Measurements from ENCODE around the gene RFX4. TPM values are rescaled to one million over a fixed set of nuclear protein-coding genes. Genes with fewer than 3 reads are reported as not detected.
A peak's percentile ranks its signal among the peaks of the same experiment; 100 is the strongest.

The RFX4 gene
- total and polyA plus RNA-seq, 10 of the 15 experiments (the other 5 are each of a cell fraction or from before 2014, with no cell fraction given) = 0.02 to 0.23 TPM; not detected in 8

- H2AFZ ChIP-seq (ENCODE audit: control insufficient read depth, low read depth, low read length) = no peak overlapping the region
- H3K9ac ChIP-seq (ENCODE audit: control insufficient read depth, insufficient read depth, low read length) = no peak overlapping the region
- H3K79me2 ChIP-seq (ENCODE audit: control insufficient read depth, insufficient read depth, low read length) = no peaks in the 10 kb centered on the region
- peaks cover 12% of the 10 kb centered on the region for H3K4me1 ChIP-seq (ENCODE audit: control insufficient read depth, insufficient read depth, low read length)
- WGBS (ENCODE audit: insufficient coverage, insufficient replicate concordance, low lambda C conversion rate, missing lambda C conversion rate) = 37% methylated on average over 6 of the region's 6 CpGs
- intact Hi-C loops (cut with micrococcal nuclease; ENCODE audit: unreplicated experiment) = no loop called here
- H3K4me3 ChIP-seq = no peak overlapping the region
- H3K36me3 ChIP-seq (ENCODE audit: control insufficient read depth in 2 of 2, insufficient read depth in 2 of 2, low read length in 1 of 2) = no peaks in the 10 kb centered on the region
- peak; percentile 80 for ATAC-seq
- no peak for DNase-seq (ENCODE audit: low read depth, low spot score)
- no peak overlapping the region for H3K27ac ChIP-seq (ENCODE audit: control insufficient read depth, insufficient read depth)
- CTCF ChIA-PET = no interaction called here
- POLR2A ChIA-PET = no interaction called here
- FAIRE-seq = no peak
- peak overlapping the region; percentile 13; the same call in 1 of the 2 replicates for H3K4me2 ChIP-seq (ENCODE audit: control insufficient read depth, insufficient read depth)
- in situ Hi-C loops (cut with MboI) = no loop called here
- RAD21 ChIA-PET (ENCODE audit: unreplicated experiment) = no interaction called here
- H3K9me3 ChIP-seq (replicated peaks; ENCODE audit: control insufficient read depth, insufficient read depth, low read length) = no peaks in the 10 kb centered on the region
- TF ChIP-seq SPI1 (IDR thresholded peaks at IDR 0.05; ENCODE audit: borderline replicate concordance, insufficient read depth, low read depth, low read length) (peak; percentile 77), NR2C1 (IDR thresholded peaks at IDR 0.05) (no peak), HDAC2 (IDR thresholded peaks at IDR 0.05) (no peak)
- H4K20me1 ChIP-seq (ENCODE audit: control insufficient read depth, insufficient read depth) = no peaks in the 10 kb centered on the region
- no peaks in the 10 kb centered on the region for H3K27me3 ChIP-seq (replicated peaks in 1 of 2; ENCODE audit: control insufficient read depth in 2 of 2, insufficient read depth in 2 of 2, low read length in 1 of 2)
- SMC1A ChIA-PET (ENCODE audit: uncharacterized antibody, unreplicated experiment) = no interaction called here
- BruUV-seq (replicated peaks) = no TSS peak
Observed at GRCh38 chr12:106671840-106672239, 89.0 kb downstream of the RFX4 start.

GRCh38 chr12:106672314-106673025 lies 89.7 kb downstream of the RFX4 start:
- Histone ChIP-seq H3K79me2 (ENCODE audit: control insufficient read depth, insufficient read depth, low read length) (no peaks in the 10 kb centered on the region), H3K36me3 (ENCODE audit: control insufficient read depth in 2 of 2, insufficient read depth in 2 of 2, low read length in 1 of 2) (no peaks in the 10 kb centered on the region), H3K27me3 (replicated peaks in 1 of 2; ENCODE audit: control insufficient read depth in 2 of 2, insufficient read depth in 2 of 2, low read length in 1 of 2) (no peaks in the 10 kb centered on the region), H3K27ac (ENCODE audit: control insufficient read depth, insufficient read depth) (no peak overlapping the region), H3K4me1 (ENCODE audit: control insufficient read depth, insufficient read depth, low read length) (peaks cover 12% of the 10 kb centered on the region), H4K20me1 (ENCODE audit: control insufficient read depth, insufficient read depth) (no peaks in the 10 kb centered on the region), H3K4me2 (ENCODE audit: control insufficient read depth, insufficient read depth) (peak overlapping the region; percentile 13; the same call in 1 of the 2 replicates), H3K9ac (ENCODE audit: control insufficient read depth, insufficient read depth, low read length) (no peak overlapping the region), H2AFZ (ENCODE audit: control insufficient read depth, low read depth, low read length) (no peak overlapping the region), H3K9me3 (replicated peaks; ENCODE audit: control insufficient read depth, insufficient read depth, low read length) (no peaks in the 10 kb centered on the region), H3K4me3 (no peak overlapping the region)
- CTCF ChIA-PET = no interaction called here
- POLR2A ChIA-PET = no interaction called here
- RAD21 ChIA-PET (ENCODE audit: unreplicated experiment) = no interaction called here
- 62% methylated on average over 8 of the region's 8 CpGs for WGBS (ENCODE audit: insufficient coverage, insufficient replicate concordance, low lambda C conversion rate, missing lambda C conversion rate)
- ATAC-seq (no peak), FAIRE-seq (no peak), DNase-seq (ENCODE audit: low read depth, low spot score) (no peak)
- TF ChIP-seq ZNF274 (IDR thresholded peaks at IDR 0.05; ENCODE audit: insufficient read depth, insufficient read length) (no peak), FOXM1 (IDR thresholded peaks at IDR 0.05; ENCODE audit: low read depth, low read length) (no peak), NR2C1 (IDR thresholded peaks at IDR 0.05) (no peak), PAX5 (IDR thresholded peaks at IDR 0.05; ENCODE audit: borderline replicate concordance, low read depth, low read length) (no peak), KDM1A (IDR thresholded peaks at IDR 0.05; ENCODE audit: borderline replicate concordance) (no peak), KAT2A (conservative IDR thresholded peaks at IDR 0.05; ENCODE audit: control insufficient read depth, low read depth, low read length) (no peak), ZNF24 (IDR thresholded peaks at IDR 0.05) (no peak), PBX3 (IDR thresholded peaks at IDR 0.05; ENCODE audit: insufficient replicate concordance, low read depth, low read length) (no peak)
- SMC1A ChIA-PET (ENCODE audit: uncharacterized antibody, unreplicated experiment) = interaction anchor here (0.9 kb wide), 1 partner anchor 147 kb away, joined by 3 read pairs; no protein-coding TSS in a partner anchor
- BruUV-seq (replicated peaks) = no TSS peak
- in situ Hi-C loops (cut with MboI) (no loop called here), intact Hi-C loops (cut with micrococcal nuclease; ENCODE audit: unreplicated experiment) (no loop called here)

All from GM12878 (cell line).